Measurements from ENCODE around the gene RPS21. TPM values are rescaled to one million over a fixed set of nuclear protein-coding genes. Genes with fewer than 3 reads are reported as not detected.

The RPS21 gene
- total RNA-seq, 1 experiment from 2014 or later = 2,488 TPM

- TF ChIP-seq ATF3 (IDR thresholded peaks at IDR 0.05) = no peak
- TF ChIP-seq SRF (IDR thresholded peaks at IDR 0.05; ENCODE audit: low read depth) = no peak
- TF ChIP-seq RAD21 (IDR thresholded peaks at IDR 0.05; ENCODE audit: low read depth) = no peak
- no peak for TF ChIP-seq POLR2A (IDR thresholded peaks at IDR 0.05; ENCODE audit: borderline replicate concordance, extremely low read depth, insufficient read depth, insufficient read length)
- TF ChIP-seq ZFX (IDR thresholded peaks at IDR 0.05) = no peak
- no peak for TF ChIP-seq YY1 (IDR thresholded peaks at IDR 0.05; ENCODE audit: extremely low read depth, insufficient replicate concordance, low read depth, low read length)
- TF ChIP-seq MAX (IDR thresholded peaks at IDR 0.05) = no peak
- TF ChIP-seq FOSL1 (IDR thresholded peaks at IDR 0.05; ENCODE audit: low read depth) = no peak
- Histone ChIP-seq H3K27me3 (ENCODE audit: insufficient read depth, low read length) (no peaks in the 10 kb centered on the region), H3K79me2 (ENCODE audit: insufficient read depth, low read length) (peaks cover under 1% of the 10 kb centered on the region; the same call in 1 of the 2 replicates), H3K36me3 (ENCODE audit: control insufficient read depth in 1 of 2, insufficient read depth in 2 of 2, low read length in 2 of 2) (no peaks in the 10 kb centered on the region), H3K9ac (ENCODE audit: low read length) (no peak overlapping the region), H3K4me1 (ENCODE audit: control insufficient read depth in 1 of 2, insufficient read depth in 2 of 2, low read length in 2 of 2) (peaks cover 21 to 26% of the 10 kb centered on the region in 2 experiments), H3K4me3 (replicated peaks in 1 of 2; ENCODE audit: low read depth in 1 of 2, low read length in 2 of 2) (no peak overlapping the region), H3K4me2 (ENCODE audit: low read length) (no peak overlapping the region), H2AFZ (ENCODE audit: low read depth, low read length, poor library complexity, severe bottlenecking) (no peak overlapping the region), H3K27ac (ENCODE audit: low read depth, low read length) (no peak overlapping the region), H4K20me1 (ENCODE audit: insufficient read depth) (no peaks in the 10 kb centered on the region), H3K9me3 (ENCODE audit: control insufficient read depth in 1 of 2, insufficient read depth in 1 of 2, low read depth in 1 of 2, low read length in 2 of 2) (no peaks in the 10 kb centered on the region), H3K9me2 (ENCODE audit: insufficient read depth) (no peaks in the 10 kb centered on the region)
- BruUV-seq (replicated peaks) = no TSS peak
- ChIA-PET RAD21 (ENCODE audit: low non-redundant PET in 1 of 2, low total read pairs in 2 of 2, uncharacterized antibody in 2 of 2, unreplicated experiment in 2 of 2) (interaction anchor here in 1 of 2 experiments (1.2 kb wide), 1 partner anchor 16 kb away, joined by 3 read pairs; the partner anchor contains the start of gene RBBP8NL), POLR2A (no interaction called here), CTCF (interaction anchor here (1.3 to 2.7 kb wide), 4 partner anchors 22 to 380 kb away, joined by 3 to 20 read pairs (median 9); partner anchors contain the start of gene ADRM1)
- ATAC-seq = no peak
- intact Hi-C loops (cut with micrococcal nuclease) = loop anchor here (2.0 kb wide), 1 partner anchor 85 kb away; no protein-coding TSS in a partner anchor
- no peak for DNase-seq (ENCODE audit: low read depth, low spot score)
Observed at GRCh38 chr20:62411479-62412193, 24.7 kb downstream of the RPS21 start.

All from HCT116 (cell line).